HG03571 (cell line): ENCODE measurements around the gene NBPF15.
"Not testable (repeated sequence)": the region's sequence is repeated elsewhere in the genome, so short reads cannot be mapped to it uniquely, and the experiment has no call there.

ENCODE experiments used
- ATAC-seq: cut with Tn5 transposase; IDR thresholded peaks from one replicate; pipeline ENCODE4 v1.9.1; 2021; ENCODE audit not compliant: unreplicated experiment

Gene NBPF15

GRCh38 chr1:144461136-144461759, at the start of gene NBPF15:
NBPF15 (minus strand) TSS chr1:144461669; CDS start chr1:144440003, 21,666 bp downstream.
- ATAC-seq, result peak; percentile 96

GRCh38 chr1:144496429-144496828, 35.0 kb upstream of the NBPF15 start:
- not testable (repeated sequence) for ATAC-seq

- ATAC-seq, result not testable (repeated sequence)
Observed at GRCh38 chr1:144494130-144494529, 32.7 kb upstream of the NBPF15 start.

- ATAC-seq, result not testable (repeated sequence)
Observed at GRCh38 chr1:144490394-144490793, 28.9 kb upstream of the NBPF15 start.

- not testable (repeated sequence) for ATAC-seq
Observed at GRCh38 chr1:144487002-144487401, 25.5 kb upstream of the NBPF15 start.

GRCh38 chr1:144485048-144485993, 23.9 kb upstream of the NBPF15 start:
- ATAC-seq, result not testable (repeated sequence)

GRCh38 chr1:144473897-144474296, 12.4 kb upstream of the NBPF15 start:
- ATAC-seq, result not testable (repeated sequence)

GRCh38 chr1:144471434-144471833, 10.0 kb upstream of the NBPF15 start:
- ATAC-seq, result not testable (repeated sequence)

- ATAC-seq, result peak; percentile 8
Observed at GRCh38 chr1:144461778-144462177, 309 bp upstream of the NBPF15 start.

- not testable (repeated sequence) for ATAC-seq
Observed at GRCh38 chr1:144460686-144461085, 783 bp downstream of the NBPF15 start.

- ATAC-seq, result not testable (repeated sequence)
Observed at GRCh38 chr1:144442402-144442801, 19.1 kb downstream of the NBPF15 start.

- not testable (repeated sequence) for ATAC-seq
Observed at GRCh38 chr1:144439737-144440136, 21.7 kb downstream of the NBPF15 start.

- not testable (repeated sequence) for ATAC-seq
Observed at GRCh38 chr1:144418891-144419694, 42.4 kb downstream of the NBPF15 start.

- ATAC-seq, result not testable (repeated sequence)
Observed at GRCh38 chr1:144413404-144414118, 47.9 kb downstream of the NBPF15 start.

GRCh38 chr1:144412491-144413403, 48.7 kb downstream of the NBPF15 start:
- peak; percentile 78 for ATAC-seq

- not testable (repeated sequence) for ATAC-seq
Observed at GRCh38 chr1:144412068-144412471, 49.4 kb downstream of the NBPF15 start.

GRCh38 chr1:144402807-144403206, 58.7 kb downstream of the NBPF15 start:
- ATAC-seq, result not testable (repeated sequence)

- not testable (repeated sequence) for ATAC-seq
Observed at GRCh38 chr1:144371651-144372050, 89.8 kb downstream of the NBPF15 start.
